Dermis microvascular lymphatic vessel endothelial cell (primary cell): ENCODE data around the gene CFAP74. TPM values are rescaled to one million over a fixed set of nuclear protein-coding genes. Genes with fewer than 3 reads are reported as not detected.
"Not testable (repeated sequence)": the region's sequence is repeated elsewhere in the genome, so short reads cannot be mapped to it uniquely, and the experiment has no call there.

Experiments used
- DNase-seq, 2 donors: peaks; one replicate each; pipeline versions ENCODE4 v3.0.0 to v3.0.0-alpha.2; 2010; ENCODE audit warnings: low read depth in 2 of 2
- total RNA-seq: library from RNA; depleted of rRNA; stranded (reverse); fragments of >200 nt; gene quantifications from 2 replicates; pipeline ENCODE4 v1.2.1, GENCODE V29; 2014

Gene CFAP74
- total RNA-seq, 1 donor from 2014 or later, result not detected

GRCh38 chr1:1899266-1899966 is 104.2 kb downstream of the CFAP74 start:
- no peak for DNase-seq

GRCh38 chr1:1898246-1898933 is 105.2 kb downstream of the CFAP74 start:
- no peak for DNase-seq

GRCh38 chr1:1895456-1896336 is 107.9 kb downstream of the CFAP74 start:
- DNase-seq, result no peak

- DNase-seq, result no peak
Measured at GRCh38 chr1:1895060-1895418, 108.5 kb downstream of the CFAP74 start.

GRCh38 chr1:1894354-1895059 is 109.1 kb downstream of the CFAP74 start:
- DNase-seq, result no peak

- no peak for DNase-seq
Measured at GRCh38 chr1:1893997-1894353, 109.6 kb downstream of the CFAP74 start.

- DNase-seq, result no peak
Measured at GRCh38 chr1:1893291-1893985, 110.1 kb downstream of the CFAP74 start.

- DNase-seq, result no peak
Measured at GRCh38 chr1:1892763-1893120, 110.8 kb downstream of the CFAP74 start.

GRCh38 chr1:1892079-1892762 is 111.4 kb downstream of the CFAP74 start:
- no peak for DNase-seq

GRCh38 chr1:1891349-1892078 is 112.1 kb downstream of the CFAP74 start:
- DNase-seq, result peak in 1 of 2 donors; percentile 64

GRCh38 chr1:1890506-1891348 is 112.9 kb downstream of the CFAP74 start, which contains the start of gene GNB1:
GNB1 (minus strand) TSS chr1:1891087; CDS start chr1:1825453, 65,634 bp downstream.
- DNase-seq, result peak; percentile 76 to 91

- peak; percentile 34 to 55 for DNase-seq
Measured at GRCh38 chr1:1889847-1890505, 113.6 kb downstream of the CFAP74 start.

GRCh38 chr1:1889090-1889750 is 114.4 kb downstream of the CFAP74 start:
- DNase-seq, result no peak

GRCh38 chr1:1883890-1884289 is 119.7 kb downstream of the CFAP74 start:
- DNase-seq, result not testable (repeated sequence)

GRCh38 chr1:1883092-1883873 is 120.3 kb downstream of the CFAP74 start:
- DNase-seq, result no peak

- DNase-seq, result no peak
Measured at GRCh38 chr1:1881727-1882126, 121.9 kb downstream of the CFAP74 start.
